PC-9 (cell line): Measurements from ENCODE around the gene SH3GL1.

Source experiments
- CTCF ChIP-seq: fragments of 200-600 bp; sonication (generic); conservative IDR thresholded peaks from 2 replicates; pipeline ENCODE4 v1.6.1; 2017; ENCODE audit warnings: mixed run types, antibody characterized with exemption, mild to moderate bottlenecking, moderate library complexity
- EZH2 ChIP-seq: fragments of 200-600 bp; sonication (generic); IDR thresholded peaks from 2 replicates; pipeline ENCODE4 v1.8.0; 2017; ENCODE audit warnings: antibody characterized with exemption, low read depth

GRCh38 chr19:4437103-4437502 is 36.8 kb upstream of the SH3GL1 start:
- no peak for TF ChIP-seq EZH2
- no peak for TF ChIP-seq CTCF
